Choroid plexus epithelial cell (primary cell): ENCODE measurements around the gene RABL2B.

Source experiments
- DNase-seq: peaks from one replicate; pipeline ENCODE4 v3.0.0-alpha.2; 2010; ENCODE audit warnings: low read depth
- H3K4me3 ChIP-seq: 2 replicates; pipeline ENCODE4 v1.5.1; 2011; ENCODE audit warnings: low read depth, mild to moderate bottlenecking, control low read depth, low read length, moderate library complexity
- TF ChIP-seq, protein P1 (sequence below): conservative IDR thresholded peaks from 2 replicates; pipeline ENCODE4 v1.5.1; 2011; ENCODE audit warnings: low read depth, mild to moderate bottlenecking, control low read depth, inconsistent platforms, low read length, moderate library complexity

RABL2B gene

GRCh38 chr22:50734986-50735738 lies 48.3 kb downstream of the RABL2B start:
- TF ChIP-seq, protein P1, sequence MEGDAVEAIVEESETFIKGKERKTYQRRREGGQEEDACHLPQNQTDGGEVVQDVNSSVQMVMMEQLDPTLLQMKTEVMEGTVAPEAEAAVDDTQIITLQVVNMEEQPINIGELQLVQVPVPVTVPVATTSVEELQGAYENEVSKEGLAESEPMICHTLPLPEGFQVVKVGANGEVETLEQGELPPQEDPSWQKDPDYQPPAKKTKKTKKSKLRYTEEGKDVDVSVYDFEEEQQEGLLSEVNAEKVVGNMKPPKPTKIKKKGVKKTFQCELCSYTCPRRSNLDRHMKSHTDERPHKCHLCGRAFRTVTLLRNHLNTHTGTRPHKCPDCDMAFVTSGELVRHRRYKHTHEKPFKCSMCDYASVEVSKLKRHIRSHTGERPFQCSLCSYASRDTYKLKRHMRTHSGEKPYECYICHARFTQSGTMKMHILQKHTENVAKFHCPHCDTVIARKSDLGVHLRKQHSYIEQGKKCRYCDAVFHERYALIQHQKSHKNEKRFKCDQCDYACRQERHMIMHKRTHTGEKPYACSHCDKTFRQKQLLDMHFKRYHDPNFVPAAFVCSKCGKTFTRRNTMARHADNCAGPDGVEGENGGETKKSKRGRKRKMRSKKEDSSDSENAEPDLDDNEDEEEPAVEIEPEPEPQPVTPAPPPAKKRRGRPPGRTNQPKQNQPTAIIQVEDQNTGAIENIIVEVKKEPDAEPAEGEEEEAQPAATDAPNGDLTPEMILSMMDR, result no peak
- H3K4me3 ChIP-seq, result no peak overlapping the region
- no peak for DNase-seq

DNA sequence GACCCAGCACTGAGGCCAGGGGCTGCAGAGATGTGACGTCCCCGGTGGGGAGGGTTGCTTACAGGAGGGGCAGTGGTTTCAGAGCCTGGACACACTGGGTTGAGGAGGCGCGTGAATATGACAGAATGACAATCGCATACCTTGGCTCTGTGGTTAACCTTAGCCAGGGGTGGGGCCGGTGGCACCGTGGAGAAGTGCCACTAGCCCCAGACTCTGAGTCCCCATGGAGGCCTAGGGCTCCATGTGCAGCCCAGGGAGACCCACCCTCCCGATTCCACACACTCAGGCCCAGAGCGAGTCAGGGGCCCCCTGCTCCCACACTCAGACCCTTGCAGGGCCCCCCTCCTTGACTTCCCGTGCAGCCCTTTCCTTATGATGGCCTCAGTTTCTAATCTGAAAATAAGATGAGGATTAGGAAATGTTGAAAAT lies 49.1 kb downstream of the RABL2B start:
- TF ChIP-seq, protein P1, result no peak
- DNase-seq, result no peak
- no peak overlapping the region for H3K4me3 ChIP-seq

DNA sequence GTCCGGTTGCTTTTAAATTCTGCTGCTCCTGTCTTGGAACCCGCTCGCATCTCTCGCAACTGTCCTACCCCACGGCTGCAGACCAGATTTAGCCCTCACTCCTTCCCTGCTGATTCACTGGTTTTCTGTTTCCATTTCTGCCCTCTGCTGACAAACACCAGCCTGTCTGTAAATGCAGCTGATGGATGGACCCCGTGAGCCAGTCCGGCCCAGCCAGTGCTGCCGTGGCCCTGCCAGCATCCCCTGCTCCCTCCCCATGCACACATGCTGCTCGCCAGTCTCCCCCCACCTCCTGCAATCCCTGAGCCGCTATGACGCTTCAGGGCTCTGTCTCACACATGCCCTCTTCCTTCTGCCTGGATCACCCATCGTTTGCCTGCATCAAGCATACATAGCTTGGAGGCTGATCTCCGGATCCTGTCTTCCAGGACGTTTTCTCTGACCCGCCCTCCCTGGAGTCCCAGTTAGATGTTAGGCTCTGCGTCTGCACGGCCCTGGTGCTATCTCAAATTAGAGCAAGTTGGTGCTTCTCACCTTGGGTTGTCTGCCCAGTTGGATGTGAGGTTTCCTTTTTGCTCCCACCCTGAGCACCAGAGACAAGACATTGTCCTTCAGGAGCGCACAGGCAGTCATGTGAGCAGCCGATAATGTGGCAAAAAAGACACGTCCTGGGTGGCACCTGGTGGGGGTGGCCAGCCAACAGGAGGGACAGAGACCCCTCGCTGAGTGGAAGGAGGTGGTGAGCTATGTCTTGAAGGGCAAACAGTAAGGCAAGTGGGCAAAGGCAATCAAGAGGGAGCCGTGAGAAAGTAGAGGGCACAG lies 49.7 kb downstream of the RABL2B start:
- TF ChIP-seq, protein P1, result peak; percentile 8
- no peak overlapping the region for H3K4me3 ChIP-seq
- peak; percentile 33 for DNase-seq

GRCh38 chr22:50732681-50733080 lies 50.8 kb downstream of the RABL2B start:
- TF ChIP-seq, protein P1, result no peak
- H3K4me3 ChIP-seq, result no peak overlapping the region
- no peak for DNase-seq

DNA sequence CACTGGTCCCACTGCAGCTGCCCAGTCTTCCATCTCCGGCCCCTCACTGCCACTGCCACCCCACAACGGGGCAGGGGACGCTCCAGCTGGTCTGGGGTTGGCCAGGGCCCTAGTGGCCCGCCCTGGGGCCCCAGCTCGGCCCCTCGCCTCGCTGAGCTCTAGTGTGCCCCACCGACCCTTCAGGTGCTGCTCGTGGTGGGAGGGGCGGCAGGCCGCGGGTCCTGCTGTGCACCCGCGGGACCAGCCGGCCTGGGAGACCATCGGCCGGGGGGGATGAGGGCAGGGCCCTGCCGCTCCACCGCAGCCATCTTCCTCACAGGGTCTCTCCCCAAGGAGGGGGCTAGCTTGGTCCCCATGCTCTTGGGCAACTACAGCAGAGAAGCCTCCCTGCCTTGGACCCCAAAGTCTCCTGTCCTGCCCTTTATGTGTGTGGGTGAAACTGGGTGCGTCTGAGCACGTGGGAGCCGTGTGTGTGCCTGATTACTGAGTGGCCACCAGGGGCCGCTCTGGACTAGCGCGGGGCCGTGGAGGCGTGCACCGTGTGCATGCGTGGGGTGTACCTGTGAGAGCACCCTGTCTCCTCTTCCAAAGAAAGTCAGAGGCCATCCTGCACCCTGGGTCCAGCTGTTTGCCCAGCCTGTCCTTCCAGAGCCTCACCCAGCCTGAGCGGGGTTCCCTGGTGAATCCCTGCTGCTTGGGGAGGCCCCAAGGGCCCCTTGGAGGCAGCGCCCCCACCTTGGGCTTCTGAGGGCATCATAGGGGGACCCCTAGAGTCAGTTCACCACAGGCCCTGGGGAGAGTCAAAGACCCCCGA lies 51.4 kb downstream of the RABL2B start:
- no peak overlapping the region for H3K4me3 ChIP-seq
- TF ChIP-seq, protein P1, result peak; percentile 92
- peak; percentile 55 for DNase-seq

- no peak overlapping the region for H3K4me3 ChIP-seq
- TF ChIP-seq, protein P1, result no peak
- DNase-seq, result no peak
Measured at GRCh38 chr22:50730941-50731661, 52.3 kb downstream of the RABL2B start.
